Activated CD4-positive, alpha-beta memory T cell treated with anti-CD3 and anti-CD28 coated beads, Interleukin-2, amount 10 ng/mL, durations not matched to agents 7 days and 5 days (primary cell): Measurements from ENCODE around the gene STING1. TPM values are rescaled to one million over a fixed set of nuclear protein-coding genes. Genes with fewer than 3 reads are reported as not detected.
"Not testable (repeated sequence)": the region's sequence is repeated elsewhere in the genome, so short reads cannot be mapped to it uniquely, and the experiment has no call there.

Experiments
- CTCF ChIA-PET: fragments of 350-600 bp; sonication (Branson Sonifier 250); formaldehyde crosslinking; loops from one replicate; lab custom pipeline; 2021; ENCODE audit warnings: antibody characterized with exemption, inconsistent platforms; lab: Charles Lee
- POLR2A ChIA-PET: fragments of 350-600 bp; sonication (Branson Sonifier 250); formaldehyde crosslinking; loops from one replicate; lab custom pipeline; 2021; ENCODE audit warnings: antibody characterized with exemption; lab: Charles Lee
- DNase-seq: peaks from one replicate; pipeline ENCODE4 v3.0.0-alpha.2; 2020
- H3K27ac Mint-ChIP-seq: one replicate; pipeline ENCODE4 v1.8.0; 2021; ENCODE audit warnings: mild to moderate bottlenecking, mixed read lengths
- H3K27me3 Mint-ChIP-seq: one replicate; pipeline ENCODE4 v1.8.0; 2021; ENCODE audit warnings: mixed read lengths
- H3K36me3 Mint-ChIP-seq: one replicate; pipeline ENCODE4 v1.8.0; 2021; ENCODE audit warnings: low read depth, mixed read lengths
- H3K4me1 Mint-ChIP-seq: one replicate; pipeline ENCODE4 v1.8.0; 2021; ENCODE audit warnings: mixed read lengths
- H3K4me3 Mint-ChIP-seq: one replicate; pipeline ENCODE4 v1.8.0; 2021; ENCODE audit warnings: mild to moderate bottlenecking, mixed read lengths
- H3K9me3 Mint-ChIP-seq: one replicate; pipeline ENCODE4 v1.8.0; 2021; ENCODE audit warnings: mixed read lengths
- total RNA-seq, 2 experiments: library from RNA; stranded (reverse); gene quantifications; one replicate each; pipeline ENCODE4 v1.2.3, GENCODE V29; 2021

STING1 gene
- total RNA-seq, 2 experiments from 2014 or later, result 277 to 281 TPM

DNA sequence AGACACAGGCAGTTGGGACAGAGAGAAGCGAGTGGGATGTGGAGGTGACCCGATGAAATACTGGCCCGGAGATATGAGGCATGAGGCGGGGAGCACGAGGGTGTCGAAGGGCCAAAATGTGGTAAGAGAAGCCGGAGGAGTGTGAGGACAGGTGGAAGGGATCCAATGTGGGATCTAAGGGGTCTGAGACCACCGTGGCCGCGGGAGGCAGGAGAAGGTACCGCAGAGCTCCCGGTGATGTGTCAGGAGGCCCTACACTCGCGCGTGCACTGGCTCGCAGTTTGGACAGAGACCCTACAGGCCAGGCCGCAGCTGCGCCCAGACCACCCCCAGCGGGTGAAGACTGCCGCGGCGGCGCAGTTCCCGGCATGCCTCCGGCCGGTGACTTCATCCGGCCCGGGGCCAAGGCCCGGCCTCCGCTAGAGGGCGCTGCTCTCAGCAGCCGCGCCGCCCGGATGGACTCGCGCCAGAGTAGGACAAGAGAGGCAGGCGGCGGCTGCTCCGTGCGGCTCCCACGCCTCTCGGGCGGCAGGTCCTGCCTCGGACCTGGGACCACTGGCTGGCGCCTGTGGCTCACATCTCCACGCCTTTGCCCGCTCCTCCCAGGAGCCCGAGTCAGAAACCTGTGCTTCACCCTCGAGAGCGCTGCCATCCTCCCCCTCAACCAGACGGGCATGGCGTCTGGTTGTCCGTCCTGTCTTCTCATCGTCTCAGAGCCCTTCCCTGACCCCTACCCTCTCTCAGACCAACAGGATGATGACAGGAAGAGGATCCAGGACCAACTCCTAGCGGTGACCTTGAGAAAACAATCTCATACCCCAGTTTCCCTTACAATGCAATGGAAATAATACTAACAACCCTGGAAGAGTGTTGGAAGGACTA lies 35.4 kb upstream of the STING1 start:
- Mint-ChIP-seq H3K36me3 (no peaks in the 10 kb centered on the region), H3K27me3 (peaks cover 2% of the 10 kb centered on the region), H3K4me1 (peaks cover 41% of the 10 kb centered on the region), H3K27ac (peak overlapping the region; percentile 83), H3K9me3 (no peaks in the 10 kb centered on the region), H3K4me3 (peak overlapping the region; percentile 85)
- peak; percentile 92 for DNase-seq
- CTCF ChIA-PET, result interaction anchor here (0.6 to 10.0 kb wide), 20 partner anchors 21 to 124 kb away, joined by 3 to 329 read pairs (median 4); partner anchors contain the start of genes DNAJC18, SMIM33, SPATA24 and STING1
- POLR2A ChIA-PET, result interaction anchor here (0.7 to 4.0 kb wide), 11 partner anchors 36 to 248 kb away, joined by 3 to 18 read pairs (median 4); partner anchors contain the start of genes SPATA24, STING1 and UBE2D2

DNA sequence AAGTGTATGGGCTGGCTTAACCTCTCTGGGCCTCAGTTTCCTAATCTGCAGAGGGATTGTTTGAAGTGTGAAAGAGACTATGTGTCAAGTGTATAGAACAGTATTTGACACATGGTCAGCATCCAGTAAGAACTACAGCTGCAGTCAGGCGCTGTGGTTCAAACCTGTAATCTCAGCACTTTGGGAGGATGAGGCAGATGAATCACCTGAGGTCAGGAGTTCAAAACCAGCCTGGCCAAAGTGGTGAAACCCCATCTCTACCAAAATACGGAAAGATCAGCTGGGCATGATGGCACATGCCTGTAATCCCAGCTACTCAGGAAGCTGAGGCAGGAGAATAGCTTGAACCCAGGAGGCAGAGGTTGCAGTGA lies 31.9 kb upstream of the STING1 start:
- peaks cover 71% of the 10 kb centered on the region for H3K4me1 Mint-ChIP-seq
- H3K9me3 Mint-ChIP-seq, result peaks cover 2% of the 10 kb centered on the region
- ChIA-PET POLR2A (interaction anchor here (0.9 to 5.0 kb wide), 13 partner anchors 10 to 100 kb away, joined by 3 to 43 read pairs (median 5); partner anchors contain the start of genes SMIM33, STING1 and UBE2D2), CTCF (interaction anchor here (0.7 to 10.0 kb wide), 21 partner anchors 13 to 128 kb away, joined by 3 to 329 read pairs (median 7); partner anchors contain the start of genes DNAJC18, PROB1, SPATA24 and STING1)
- peaks cover 2% of the 10 kb centered on the region for H3K27me3 Mint-ChIP-seq
- peak overlapping the region; percentile 36 for H3K27ac Mint-ChIP-seq
- no peak overlapping the region for H3K4me3 Mint-ChIP-seq
- peak; percentile 59 for DNase-seq
- peaks cover 9% of the 10 kb centered on the region for H3K36me3 Mint-ChIP-seq

DNA sequence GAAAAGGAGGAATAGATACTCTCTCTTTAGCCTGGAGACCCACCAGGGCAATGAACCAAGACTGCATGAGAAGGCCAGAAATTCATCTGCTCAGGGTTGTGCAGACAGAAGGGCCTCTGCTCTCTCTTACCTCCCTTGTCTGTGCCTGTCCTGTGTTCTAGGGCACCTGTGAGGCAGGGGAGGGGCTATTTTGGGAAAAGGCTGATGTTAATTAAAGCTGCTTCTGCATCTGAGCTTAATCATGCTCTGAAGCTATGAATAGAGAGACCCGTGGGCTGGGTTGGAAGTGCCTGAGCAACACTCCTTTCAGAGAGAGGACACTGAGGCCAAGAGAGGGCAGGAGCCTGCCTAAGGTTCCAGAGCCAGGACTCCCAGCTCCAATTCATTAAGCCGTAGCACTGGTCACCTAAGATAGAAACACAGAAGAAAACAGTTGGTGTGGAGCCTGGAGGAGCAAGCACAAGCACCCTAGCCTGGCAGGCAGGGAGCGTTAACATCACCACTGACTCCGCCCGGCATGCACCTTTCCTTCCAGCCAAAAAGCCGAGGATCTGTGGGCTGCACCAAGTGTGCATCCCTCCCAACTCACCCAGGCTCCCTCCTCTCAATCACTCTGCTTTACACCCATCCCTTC lies 31.4 kb upstream of the STING1 start:
- Mint-ChIP-seq H3K27ac (peak overlapping the region; percentile 36), H3K4me1 (peaks cover 70% of the 10 kb centered on the region), H3K36me3 (peaks cover 9% of the 10 kb centered on the region), H3K9me3 (peaks cover 2% of the 10 kb centered on the region), H3K27me3 (peaks cover 2% of the 10 kb centered on the region), H3K4me3 (no peak overlapping the region)
- DNase-seq, result no peak
- ChIA-PET POLR2A (interaction anchor here (0.7 to 5.0 kb wide), 12 partner anchors 11 to 110 kb away, joined by 3 to 43 read pairs (median 6); partner anchors contain the start of genes SMIM33, SPATA24, STING1 and UBE2D2), CTCF (interaction anchor here (1.0 to 10.0 kb wide), 23 partner anchors 12 to 128 kb away, joined by 3 to 329 read pairs (median 6); partner anchors contain the start of genes DNAJC18, SPATA24, STING1 and UBE2D2)

DNA sequence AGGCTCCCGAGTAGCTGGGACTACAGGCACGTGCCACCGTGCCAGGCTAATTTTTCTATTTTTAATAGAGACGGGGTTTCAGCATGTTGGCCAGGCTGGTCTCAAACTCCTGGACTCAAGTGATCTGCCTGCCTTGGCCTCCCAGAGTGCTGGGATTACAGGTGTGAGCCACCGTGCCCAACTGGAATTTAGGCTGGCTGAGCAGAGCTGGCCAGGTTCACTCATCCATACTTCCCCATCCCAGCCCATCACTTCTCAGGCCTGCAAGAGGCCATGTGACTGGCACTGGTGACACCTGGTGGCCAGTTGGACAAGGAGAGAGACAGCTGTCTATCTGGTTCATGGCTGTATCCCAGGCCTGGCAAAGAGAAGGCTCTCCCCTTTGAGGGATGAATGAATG lies 30.9 kb upstream of the STING1 start:
- H3K27me3 Mint-ChIP-seq, H3K4me3 Mint-ChIP-seq, H3K36me3 Mint-ChIP-seq, H3K9me3 Mint-ChIP-seq: not testable (repeated sequence)
- H3K27ac Mint-ChIP-seq, result peak overlapping the region; percentile 36
- H3K4me1 Mint-ChIP-seq, result peaks cover 64% of the 10 kb centered on the region
- DNase-seq, result peak; percentile 85
- ChIA-PET POLR2A (interaction anchor here (0.7 to 5.0 kb wide), 14 partner anchors 11 to 110 kb away, joined by 3 to 43 read pairs (median 6); partner anchors contain the start of genes SMIM33, SPATA24, STING1 and UBE2D2), CTCF (interaction anchor here (0.6 to 10.0 kb wide), 25 partner anchors 12 to 127 kb away, joined by 3 to 329 read pairs (median 6); partner anchors contain the start of genes DNAJC18, SPATA24, STING1 and UBE2D2)

GRCh38 chr5:139512786-139513390 lies 30.3 kb upstream of the STING1 start:
- ChIA-PET POLR2A (interaction anchor here (0.9 to 5.0 kb wide), 16 partner anchors 10 to 109 kb away, joined by 3 to 43 read pairs (median 6); partner anchors contain the start of genes SMIM33, SPATA24 and STING1), CTCF (interaction anchor here (0.6 to 10.0 kb wide), 23 partner anchors 11 to 115 kb away, joined by 3 to 329 read pairs (median 6); partner anchors contain the start of genes DNAJC18, STING1 and UBE2D2)
- DNase-seq, result no peak
- Mint-ChIP-seq H3K27ac (no peak overlapping the region), H3K4me1 (peaks cover 60% of the 10 kb centered on the region), H3K36me3 (peaks cover 9% of the 10 kb centered on the region), H3K27me3 (no peaks in the 10 kb centered on the region), H3K9me3 (peaks cover 2% of the 10 kb centered on the region), H3K4me3 (no peak overlapping the region)

GRCh38 chr5:139504722-139505121 lies 22.2 kb upstream of the STING1 start:
- H3K4me1 Mint-ChIP-seq, H3K9me3 Mint-ChIP-seq, DNase-seq, CTCF ChIA-PET, H3K27me3 Mint-ChIP-seq, H3K4me3 Mint-ChIP-seq, H3K36me3 Mint-ChIP-seq, H3K27ac Mint-ChIP-seq: not testable (repeated sequence)
- POLR2A ChIA-PET, result interaction anchor here (1.0 kb wide), 1 partner anchor 16 kb away, joined by 3 read pairs; no protein-coding TSS in a partner anchor

- ChIA-PET POLR2A (interaction anchor here (1.0 to 2.6 kb wide), 2 partner anchors 15 to 21 kb away, joined by 3 to 13 read pairs; partner anchors contain the start of gene STING1), CTCF (interaction anchor here (5.2 kb wide), 1 partner anchor 9 kb away, joined by 28 read pairs; no protein-coding TSS in a partner anchor)
- not testable (repeated sequence) for H3K4me1 Mint-ChIP-seq, H3K9me3 Mint-ChIP-seq, DNase-seq, H3K27ac Mint-ChIP-seq, H3K4me3 Mint-ChIP-seq, H3K27me3 Mint-ChIP-seq, H3K36me3 Mint-ChIP-seq
These were observed 21.3 kb upstream of the STING1 start for GRCh38 chr5:139503879-139504278.

DNA sequence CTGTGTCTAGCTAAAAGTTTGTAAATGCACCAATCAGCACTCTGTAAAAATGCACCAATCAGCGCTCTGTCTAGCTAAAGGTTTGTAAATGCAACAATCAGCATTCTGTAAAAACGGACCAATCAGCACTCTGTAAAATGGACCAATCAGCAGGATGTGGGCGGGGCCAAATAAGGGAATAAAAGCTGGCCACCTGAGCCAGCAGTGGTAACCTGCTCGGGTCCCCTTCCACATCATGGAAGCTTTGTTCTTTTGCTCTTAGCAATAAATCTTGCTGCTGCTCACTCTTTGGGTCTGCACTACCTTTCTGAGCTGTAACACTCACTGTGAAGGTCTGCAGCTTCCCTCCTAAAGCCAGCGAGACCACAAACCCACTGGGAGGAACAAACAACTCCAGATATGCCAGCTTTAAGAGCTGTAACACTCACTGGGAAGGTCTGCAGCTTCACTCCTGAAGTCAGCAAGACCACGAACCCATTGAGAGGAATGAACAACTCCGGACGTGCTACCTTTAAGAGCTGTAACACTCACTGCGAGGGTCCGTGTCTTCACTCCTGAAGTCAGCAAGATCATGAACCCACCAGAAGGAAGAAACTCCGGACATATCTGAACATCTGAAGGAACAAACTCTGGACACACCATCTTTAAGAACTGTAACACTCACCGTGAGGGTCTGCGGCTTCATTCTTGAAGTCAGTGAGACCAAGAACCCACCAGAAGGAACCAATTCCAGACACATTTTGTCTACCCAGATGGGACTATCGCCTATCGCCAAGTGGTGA lies 20.7 kb upstream of the STING1 start:
- H3K27me3 Mint-ChIP-seq, H3K36me3 Mint-ChIP-seq, H3K4me1 Mint-ChIP-seq, DNase-seq, H3K4me3 Mint-ChIP-seq, H3K9me3 Mint-ChIP-seq, H3K27ac Mint-ChIP-seq: not testable (repeated sequence)
- ChIA-PET POLR2A (interaction anchor here (0.9 to 2.6 kb wide), 4 partner anchors 9 to 21 kb away, joined by 3 to 13 read pairs (median 4); partner anchors contain the start of gene STING1), CTCF (interaction anchor here (5.2 kb wide), 1 partner anchor 9 kb away, joined by 28 read pairs; no protein-coding TSS in a partner anchor)

- no peak overlapping the region for H3K4me3 Mint-ChIP-seq
- H3K27me3 Mint-ChIP-seq, result peaks cover 9% of the 10 kb centered on the region
- H3K9me3 Mint-ChIP-seq, result no peaks in the 10 kb centered on the region
- H3K4me1 Mint-ChIP-seq, result no peaks in the 10 kb centered on the region
- CTCF ChIA-PET, result interaction anchor here (1.1 to 5.2 kb wide), 2 partner anchors 11 to 79 kb away, joined by 4 to 28 read pairs; no protein-coding TSS in a partner anchor
- DNase-seq, result no peak
- no peak overlapping the region for H3K27ac Mint-ChIP-seq
- POLR2A ChIA-PET, result interaction anchor here (1.1 kb wide), 1 partner anchor 60 kb away, joined by 3 read pairs; the partner anchor contains the start of gene UBE2D2
- H3K36me3 Mint-ChIP-seq, result no peaks in the 10 kb centered on the region
These were observed 18.8 kb upstream of the STING1 start for GRCh38 chr5:139501381-139501780.

- H3K27ac Mint-ChIP-seq, result peak overlapping the region; percentile 53
- H3K9me3 Mint-ChIP-seq, result no peaks in the 10 kb centered on the region
- DNase-seq, result no peak
- no peaks in the 10 kb centered on the region for H3K36me3 Mint-ChIP-seq
- H3K27me3 Mint-ChIP-seq, result no peaks in the 10 kb centered on the region
- no peak overlapping the region for H3K4me3 Mint-ChIP-seq
- ChIA-PET CTCF (interaction anchor here (0.5 to 3.8 kb wide), 6 partner anchors 14 to 1189 kb away, joined by 3 to 24 read pairs (median 6); partner anchors contain the start of gene STING1), POLR2A (interaction anchor here (1.0 to 4.4 kb wide), 6 partner anchors 14 to 106 kb away, joined by 3 to 22 read pairs (median 4); partner anchors contain the start of genes DNAJC18, MZB1, SMIM33 and STING1)
- peaks cover 22% of the 10 kb centered on the region for H3K4me1 Mint-ChIP-seq
These were observed 13.3 kb upstream of the STING1 start for GRCh38 chr5:139495638-139496435.
